NT2/D1 (cell line): ENCODE data around the gene TNFRSF8.
A peak's percentile ranks its signal among the peaks of the same experiment; 100 is the strongest.

Source experiments
- DNase-seq: peaks from one replicate; pipeline ENCODE4 v3.0.0-alpha.2; 2011; ENCODE audit warnings: low read depth, low spot score
- H3K27me3 ChIP-seq: 2 replicates; pipeline ENCODE4 v1.6.0; 2011; ENCODE audit warnings: mild to moderate bottlenecking; ENCODE audit not compliant: insufficient read length, insufficient read depth
- H3K36me3 ChIP-seq: 2 replicates; pipeline ENCODE4 v1.6.1; 2011; ENCODE audit warnings: mild to moderate bottlenecking, low read length, mixed read lengths; ENCODE audit not compliant: insufficient read depth, insufficient read length
- H3K4me1 ChIP-seq: 2 replicates; pipeline ENCODE4 v1.5.1; 2011; ENCODE audit not compliant: insufficient read depth, insufficient read length
- H3K4me3 ChIP-seq: 2 replicates; pipeline ENCODE4 v1.5.1; 2011; ENCODE audit warnings: low read depth; ENCODE audit not compliant: insufficient read length
- H3K9ac ChIP-seq: 2 replicates; pipeline ENCODE4 v1.6.0; 2011; ENCODE audit warnings: low read depth; ENCODE audit not compliant: insufficient read length
- H3K9me3 ChIP-seq: 2 replicates; pipeline ENCODE4 v1.5.1; 2011; ENCODE audit warnings: mild to moderate bottlenecking, low read length; ENCODE audit not compliant: insufficient read depth
- SUZ12 ChIP-seq: IDR thresholded peaks from 2 replicates; pipeline ENCODE4 v1.6.1; 2011; ENCODE audit not compliant: insufficient read length, insufficient read depth; ENCODE audit errors: extremely low read depth
- YY1 ChIP-seq: IDR thresholded peaks from 2 replicates; pipeline ENCODE4 v1.6.1; 2011; ENCODE audit not compliant: insufficient read length, insufficient read depth
- ZNF274 ChIP-seq: IDR thresholded peaks from 2 replicates; pipeline ENCODE4 v1.6.1; 2011; ENCODE audit warnings: mild to moderate bottlenecking, low read depth, low read length

The TNFRSF8 gene

GRCh38 chr1:12076425-12077005 is 13.4 kb downstream of the TNFRSF8 start:
- Histone ChIP-seq H3K4me1 (peaks cover 8% of the 10 kb centered on the region), H3K4me3 (no peak overlapping the region), H3K9me3 (no peaks in the 10 kb centered on the region), H3K9ac (no peak overlapping the region), H3K36me3 (peaks cover 26% of the 10 kb centered on the region), H3K27me3 (no peaks in the 10 kb centered on the region)
- no peak for DNase-seq
- TF ChIP-seq ZNF274: no peak
- TF ChIP-seq SUZ12: no peak
- no peak for TF ChIP-seq YY1

DNA sequence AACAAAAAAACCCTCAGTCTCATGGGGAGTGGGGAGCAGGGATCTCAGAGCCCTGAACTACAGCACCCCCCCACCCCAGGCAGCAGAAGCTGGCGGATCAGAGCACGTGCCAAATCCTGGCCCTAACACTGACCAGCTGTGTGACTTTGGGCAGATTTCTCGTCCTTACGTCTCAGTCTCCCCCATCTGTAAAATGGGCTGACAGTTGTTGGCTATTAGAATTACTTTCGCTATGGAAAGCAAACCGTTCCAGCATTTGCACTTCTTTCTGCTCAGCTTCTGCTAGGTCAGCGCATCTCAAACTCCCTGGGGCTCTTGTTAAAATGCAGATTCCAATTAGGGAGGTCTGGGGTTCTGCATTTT is 15.5 kb downstream of the TNFRSF8 start:
- DNase-seq: no peak
- Histone ChIP-seq H3K9ac (no peak overlapping the region), H3K4me1 (peaks cover 3% of the 10 kb centered on the region), H3K4me3 (no peak overlapping the region), H3K36me3 (peaks cover 22% of the 10 kb centered on the region), H3K9me3 (no peaks in the 10 kb centered on the region), H3K27me3 (no peaks in the 10 kb centered on the region)
- TF ChIP-seq ZNF274: no peak
- TF ChIP-seq SUZ12: no peak
- TF ChIP-seq YY1: no peak

- Histone ChIP-seq H3K4me1 (peaks cover 3% of the 10 kb centered on the region), H3K27me3 (no peaks in the 10 kb centered on the region), H3K9me3 (no peaks in the 10 kb centered on the region), H3K4me3 (peak overlapping the region; percentile 15), H3K36me3 (peaks cover 22% of the 10 kb centered on the region), H3K9ac (peak overlapping the region; percentile 76)
- peak; percentile 61 for DNase-seq
- TF ChIP-seq YY1 (no peak), ZNF274 (no peak), SUZ12 (no peak)
Measured at GRCh38 chr1:12078938-12079861, 16.1 kb downstream of the TNFRSF8 start.

DNA sequence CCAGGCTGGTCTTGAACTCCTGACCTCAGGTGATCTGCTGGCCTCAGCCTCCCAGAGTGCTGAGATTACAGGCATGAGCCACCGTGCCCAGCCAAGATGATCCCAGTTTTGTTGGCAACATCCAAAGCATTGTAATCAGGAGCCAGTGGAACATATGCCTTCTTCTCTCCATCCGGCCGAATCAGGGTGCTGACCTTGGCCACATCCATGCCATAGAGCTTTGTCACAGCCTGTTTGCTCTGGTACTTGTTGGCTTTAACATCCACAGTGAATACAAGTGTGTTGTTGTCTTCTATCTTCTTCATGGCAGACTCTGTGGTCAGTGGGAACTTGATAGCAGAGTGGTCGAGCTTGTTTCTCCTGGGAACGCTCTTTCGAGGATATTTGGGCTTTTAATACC is 17.1 kb downstream of the TNFRSF8 start:
- Histone ChIP-seq H3K36me3 (peaks cover 22% of the 10 kb centered on the region), H3K4me3 (no peak overlapping the region), H3K9ac (no peak overlapping the region), H3K9me3 (no peaks in the 10 kb centered on the region), H3K4me1 (peaks cover 3% of the 10 kb centered on the region), H3K27me3 (no peaks in the 10 kb centered on the region)
- DNase-seq: no peak
- TF ChIP-seq SUZ12 (no peak), YY1 (no peak), ZNF274 (no peak)

DNA sequence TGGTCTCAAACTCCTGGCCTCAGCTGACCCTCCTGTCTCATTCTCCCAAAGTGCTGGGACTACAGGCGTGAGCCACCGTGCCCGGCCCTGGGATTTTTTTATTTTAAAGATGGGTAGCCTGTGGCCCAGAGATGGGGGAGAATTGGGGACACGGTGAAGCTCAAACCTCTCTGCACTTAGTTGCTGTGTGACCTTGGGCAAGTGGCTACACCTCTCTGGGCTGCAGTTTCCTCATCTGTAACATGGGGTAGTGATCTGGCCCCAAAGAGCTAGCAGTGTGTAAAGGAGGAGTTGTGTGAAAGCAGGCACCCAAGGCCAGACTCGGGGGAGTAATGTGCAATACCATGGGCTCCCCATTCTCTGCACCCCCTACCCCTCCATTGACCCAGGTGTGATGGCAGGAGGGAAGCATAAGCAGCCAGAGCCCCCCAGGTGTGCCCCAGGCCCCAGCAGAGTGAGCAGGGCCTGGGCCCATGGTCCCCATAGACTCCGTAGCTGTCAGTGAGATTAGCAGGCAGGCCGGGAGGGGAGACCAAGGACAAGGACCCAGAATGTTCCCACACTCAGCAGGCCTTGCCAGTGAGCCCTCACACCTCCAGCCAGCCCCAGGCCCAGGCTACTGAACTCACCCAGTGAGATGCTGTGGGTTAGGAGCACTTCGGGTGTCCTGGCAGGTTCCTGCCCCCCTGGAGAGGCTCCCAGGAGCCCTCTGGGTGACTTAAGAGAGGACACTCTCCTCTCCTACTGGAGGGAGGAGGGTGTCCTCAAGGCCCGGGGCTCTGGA is 17.9 kb downstream of the TNFRSF8 start:
- Histone ChIP-seq H3K9me3 (no peaks in the 10 kb centered on the region), H3K4me3 (no peak overlapping the region), H3K36me3 (peaks cover 29% of the 10 kb centered on the region), H3K27me3 (no peaks in the 10 kb centered on the region), H3K4me1 (peaks cover 3% of the 10 kb centered on the region), H3K9ac (no peak overlapping the region)
- no peak for DNase-seq
- TF ChIP-seq SUZ12 (no peak), ZNF274 (no peak), YY1 (no peak)

DNA sequence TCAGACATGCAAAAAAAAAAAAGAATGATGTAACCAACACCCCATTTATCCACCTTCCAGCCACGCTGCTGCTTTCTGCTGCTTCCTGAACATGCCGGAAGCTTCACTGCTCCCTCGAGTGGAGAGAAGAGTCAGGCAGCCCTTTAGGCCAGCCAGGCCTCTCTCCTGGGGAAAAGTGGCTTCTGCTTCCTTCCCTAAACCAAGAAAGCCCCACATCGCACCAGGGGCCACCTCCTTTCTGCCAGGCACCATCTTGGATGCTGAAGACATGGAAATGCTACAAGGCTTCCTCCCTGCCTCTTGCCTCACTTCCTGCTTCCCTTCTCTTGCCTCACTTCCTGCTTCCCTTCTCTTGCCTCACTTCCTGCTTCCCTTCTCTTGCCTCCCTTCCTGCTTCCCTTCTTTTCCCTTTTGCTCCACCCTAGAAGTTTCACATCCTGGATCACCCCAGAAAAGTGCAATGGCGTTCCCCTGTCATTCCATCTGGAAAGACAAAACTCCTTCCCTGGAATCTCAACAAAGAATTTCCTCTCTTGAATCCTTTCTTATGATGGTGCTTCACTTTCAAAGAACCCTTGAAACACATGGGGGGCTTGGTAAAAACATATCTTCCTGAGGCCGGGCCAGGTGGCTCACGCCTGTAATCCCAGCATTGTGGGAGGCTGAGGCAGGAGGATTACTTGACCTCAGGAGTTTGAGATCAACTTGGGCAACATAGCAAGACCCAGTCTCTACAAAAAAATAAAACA is 18.7 kb downstream of the TNFRSF8 start:
- no peaks in the 10 kb centered on the region for H3K27me3 ChIP-seq
- H3K4me3 ChIP-seq: no peak overlapping the region
- no peak overlapping the region for H3K9ac ChIP-seq
- H3K36me3 ChIP-seq: peaks cover 30% of the 10 kb centered on the region
- H3K9me3 ChIP-seq: no peaks in the 10 kb centered on the region
- TF ChIP-seq SUZ12: no peak
- TF ChIP-seq ZNF274: no peak
- no peak for TF ChIP-seq YY1
- DNase-seq: no peak
- H3K4me1 ChIP-seq: peaks cover 3% of the 10 kb centered on the region
